DMS114 treated with DMSO at 0.1 percent for 48 hours (cell line): Measurements from ENCODE around the gene SCN7A.
A peak's percentile ranks its signal among the peaks of the same experiment; 100 is the strongest.

ENCODE experiments used
- DNase-seq: peaks from one replicate; lab custom pipeline; 2025; ENCODE audit not compliant: unreplicated experiment; lab: John Stamatoyannopoulos, UW

SCN7A gene

GRCh38 chr2:166404831-166405568 is 89.0 kb downstream of the SCN7A start:
- DNase-seq: no peak

DNA sequence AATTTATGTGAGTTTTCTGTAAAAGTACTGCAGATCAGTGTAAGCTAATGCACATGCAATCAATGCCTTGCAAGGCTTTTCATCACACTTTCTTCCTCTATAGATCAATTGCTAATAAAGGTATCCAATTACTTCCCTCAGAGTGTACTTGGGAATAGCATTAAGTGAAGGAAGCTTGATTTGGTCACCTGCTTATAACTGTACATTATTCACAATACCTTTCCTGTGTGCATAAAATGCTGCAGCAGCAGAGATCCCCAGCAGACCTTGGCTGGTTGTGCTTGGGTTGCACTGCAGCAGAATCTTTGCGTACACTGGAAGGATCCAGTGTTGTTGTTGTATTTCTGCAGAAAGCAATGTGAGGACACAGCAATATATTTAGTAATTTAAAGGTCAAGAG is 99.8 kb downstream of the SCN7A start:
- DNase-seq: no peak

- no peak for DNase-seq
Measured at GRCh38 chr2:166393008-166393407, 101.0 kb downstream of the SCN7A start.

DNA sequence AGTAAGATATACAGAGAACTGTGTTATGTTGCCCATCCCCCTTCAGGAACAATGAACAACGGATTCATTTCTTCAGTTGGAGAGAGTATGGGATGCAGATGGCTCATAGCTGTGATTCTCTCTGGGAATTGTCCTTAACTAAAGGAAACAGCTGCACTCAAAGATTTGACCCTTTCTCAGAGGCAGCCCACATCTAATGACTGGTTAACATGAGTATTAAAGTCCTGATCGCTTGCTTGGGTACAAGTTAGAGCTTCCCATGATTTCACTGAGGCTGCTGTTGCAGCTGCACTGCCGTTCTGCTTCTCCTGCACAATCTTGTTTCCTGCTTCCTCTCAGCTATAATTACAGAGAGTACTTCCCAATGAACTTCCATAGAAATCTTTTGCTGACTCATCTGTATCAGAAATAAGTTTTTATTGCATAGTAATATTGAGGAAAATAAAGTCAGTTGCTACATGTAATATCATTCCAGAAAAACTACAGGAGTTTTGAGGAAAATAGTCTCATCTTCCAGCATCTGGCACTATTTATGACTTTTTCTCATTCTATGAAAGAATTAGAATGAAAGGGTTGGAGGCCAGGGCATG is 105.5 kb downstream of the SCN7A start:
- no peak for DNase-seq

- DNase-seq: no peak
Measured at GRCh38 chr2:166385313-166385712, 108.7 kb downstream of the SCN7A start.

DNA sequence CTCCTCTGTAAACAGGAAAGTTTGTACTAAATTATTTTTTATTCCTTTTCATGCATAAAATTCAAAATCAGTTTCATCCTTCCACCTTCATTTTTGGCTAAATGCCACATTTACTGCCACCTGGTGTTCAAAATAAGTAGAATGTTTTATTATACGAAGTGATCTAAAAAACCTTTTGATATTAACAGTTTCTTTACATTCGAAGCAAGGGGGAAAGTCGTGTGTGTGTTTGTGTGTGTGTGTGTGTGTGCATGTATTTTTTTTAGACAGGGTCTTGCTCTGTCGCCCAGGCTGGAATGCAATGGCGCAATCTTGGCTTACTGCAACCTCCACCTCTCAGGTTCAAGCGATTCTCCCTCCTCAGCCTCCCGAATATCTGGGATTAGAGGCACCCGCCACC is 109.3 kb downstream of the SCN7A start:
- DNase-seq: no peak

GRCh38 chr2:166382448-166382847 is 111.6 kb downstream of the SCN7A start:
- no peak for DNase-seq

DNA sequence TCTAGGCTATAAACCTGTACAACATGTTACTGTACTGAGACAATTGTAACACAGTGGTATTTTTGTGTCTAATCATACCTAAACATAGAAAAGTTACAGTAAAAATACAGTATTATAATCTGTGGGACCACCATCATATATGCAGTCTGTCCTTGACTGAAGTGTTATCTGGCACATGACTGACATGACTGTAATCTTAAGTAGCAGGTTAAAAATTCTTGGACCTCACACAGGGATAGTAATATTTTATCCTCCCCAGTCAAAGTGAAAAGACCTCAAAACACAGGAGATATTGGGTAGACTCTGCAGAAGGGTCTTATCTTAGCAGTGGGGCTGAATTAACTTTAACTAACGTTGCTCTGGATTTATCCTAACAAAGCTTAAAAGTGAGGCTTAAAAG is 113.4 kb downstream of the SCN7A start:
- DNase-seq: no peak

GRCh38 chr2:166376873-166377272 is 117.2 kb downstream of the SCN7A start:
- no peak for DNase-seq

DNA sequence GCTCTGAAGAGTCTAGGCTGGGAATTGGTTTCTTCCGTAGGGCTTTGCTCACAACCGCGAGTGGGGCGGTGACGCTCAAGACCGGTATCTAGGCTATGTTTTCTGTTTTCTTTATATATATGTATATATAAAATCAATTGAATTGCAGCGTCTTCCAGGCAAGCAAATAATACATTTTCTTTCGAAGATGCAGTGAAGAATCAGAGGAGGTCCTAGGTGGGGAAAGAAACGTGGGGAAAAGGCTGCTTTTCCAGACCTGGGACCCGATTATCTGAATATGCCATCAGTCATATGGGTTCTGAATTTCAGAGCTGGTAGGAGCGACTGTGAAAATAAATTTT is 117.6 kb downstream of the SCN7A start:
- DNase-seq: no peak

DNA sequence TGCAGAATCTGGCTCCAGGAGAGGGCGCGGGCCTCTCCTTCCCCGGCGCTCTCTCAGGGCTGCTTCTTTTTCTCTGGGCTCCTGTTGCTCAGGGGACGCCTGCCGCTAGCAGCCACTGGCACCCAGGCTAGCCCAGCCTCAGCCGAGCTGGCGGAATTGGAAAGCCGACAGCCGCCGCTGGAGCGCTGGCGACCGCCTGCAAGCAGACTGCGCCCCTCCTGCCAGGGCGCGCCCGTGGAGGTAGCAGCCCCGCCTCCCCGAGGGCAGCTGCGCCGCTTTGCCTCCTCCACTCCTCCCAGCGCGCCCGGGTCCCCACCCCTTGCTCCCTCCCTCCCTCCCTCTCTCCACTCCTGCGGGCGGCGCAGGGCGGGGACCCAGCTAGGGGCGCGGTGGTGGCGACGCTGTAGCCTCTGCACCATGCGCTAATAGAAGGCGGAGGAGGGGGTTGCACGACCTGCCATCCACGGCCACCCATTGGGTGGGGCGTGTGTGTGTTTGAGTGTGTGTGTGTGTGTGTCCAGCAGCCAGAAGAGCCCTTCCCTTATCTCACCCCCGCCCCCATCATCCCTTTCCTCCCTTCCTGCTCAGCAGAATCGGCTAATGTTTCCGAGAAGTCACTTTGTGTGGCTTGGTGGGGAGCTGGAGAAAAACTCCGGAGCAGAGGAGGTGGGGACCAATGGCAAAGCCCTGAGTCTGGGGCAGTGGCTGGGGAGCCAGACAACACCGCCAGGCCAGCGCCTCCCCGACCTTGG is 118.1 kb downstream of the SCN7A start, which contains the start of gene SCN9A:
TSS of gene SCN9A (minus strand) at position 209 of the 752 bp plus-strand sequence. CDS start 64,188 bp downstream, outside the sequence.
- no peak for DNase-seq

GRCh38 chr2:166375195-166375735 is 118.8 kb downstream of the SCN7A start:
- DNase-seq: no peak

GRCh38 chr2:166373951-166374350 is 120.1 kb downstream of the SCN7A start:
- DNase-seq: no peak

DNA sequence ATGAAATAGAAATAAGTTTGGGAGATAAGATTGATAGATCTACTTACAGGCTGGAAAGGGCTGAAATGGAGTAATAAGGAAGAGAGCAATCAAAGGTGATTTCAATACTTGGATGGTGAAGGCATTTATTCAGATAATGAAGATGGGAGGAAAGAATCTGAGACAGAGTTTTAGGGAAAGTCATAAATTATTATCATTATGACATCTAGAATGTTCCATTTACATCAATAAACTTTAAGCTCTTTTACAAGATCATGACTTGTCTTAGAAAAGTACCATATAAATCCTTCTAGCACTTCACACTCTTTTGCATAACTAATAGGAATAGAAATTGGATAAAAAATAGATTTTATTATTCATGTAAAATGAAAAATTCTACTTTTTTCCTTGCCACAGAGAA is 120.5 kb downstream of the SCN7A start:
- no peak for DNase-seq

- DNase-seq: no peak
Measured at GRCh38 chr2:166373105-166373504, 120.9 kb downstream of the SCN7A start.

DNA sequence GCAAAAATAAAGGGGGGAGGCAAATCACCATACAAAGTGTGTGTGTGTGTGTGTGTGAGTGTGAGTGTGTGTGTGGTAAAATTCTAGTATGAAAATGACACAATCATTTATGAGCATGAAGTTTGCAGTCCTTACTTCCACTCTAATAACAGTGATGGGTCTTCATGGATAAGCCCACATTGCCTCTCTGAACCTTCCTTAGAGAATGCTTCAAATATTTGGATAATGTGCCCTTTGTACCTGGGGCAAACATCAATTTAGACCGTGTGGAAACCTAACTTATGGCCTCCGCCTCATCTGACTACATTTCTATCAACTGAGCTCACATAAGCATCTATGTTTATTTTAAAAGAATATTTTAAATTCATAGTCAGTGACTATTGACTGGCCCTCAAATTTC is 122.0 kb downstream of the SCN7A start:
- no peak for DNase-seq

- DNase-seq: no peak
Measured at GRCh38 chr2:166365803-166366420, 128.1 kb downstream of the SCN7A start.

DNA sequence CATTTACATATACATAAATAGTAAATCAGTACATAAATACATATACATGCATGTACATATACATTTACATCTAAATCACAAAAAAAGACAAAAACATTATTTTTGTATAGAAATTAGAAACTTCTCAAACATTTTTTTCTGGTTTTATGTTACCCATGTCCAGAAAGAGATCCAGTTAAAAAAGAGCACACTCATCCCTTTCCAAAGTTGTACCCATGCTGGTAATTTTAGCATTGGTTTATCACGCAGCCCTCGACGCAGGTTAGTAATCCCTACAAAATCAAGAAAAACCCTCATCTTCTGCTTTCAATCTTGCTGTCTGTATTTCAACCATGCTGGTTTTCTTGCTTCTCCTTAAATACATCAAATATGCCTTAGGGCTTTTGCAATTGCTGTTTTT is 128.8 kb downstream of the SCN7A start:
- no peak for DNase-seq

GRCh38 chr2:166364476-166365161 is 129.4 kb downstream of the SCN7A start:
- no peak for DNase-seq

- peak; percentile 2 for DNase-seq
Measured at GRCh38 chr2:166361351-166362153, 132.5 kb downstream of the SCN7A start.
